GM21825 (cell line): Measurements from ENCODE around the gene SSU72.
"Not testable (repeated sequence)": the region's sequence is repeated elsewhere in the genome, so short reads cannot be mapped to it uniquely, and the experiment has no call there.

Experiments used
- ATAC-seq: cut with Tn5 transposase; IDR thresholded peaks from one replicate; pipeline ENCODE4 v1.9.1; 2021; ENCODE audit warnings: mild to moderate bottlenecking, moderate library complexity; ENCODE audit not compliant: unreplicated experiment

The SSU72 gene

DNA sequence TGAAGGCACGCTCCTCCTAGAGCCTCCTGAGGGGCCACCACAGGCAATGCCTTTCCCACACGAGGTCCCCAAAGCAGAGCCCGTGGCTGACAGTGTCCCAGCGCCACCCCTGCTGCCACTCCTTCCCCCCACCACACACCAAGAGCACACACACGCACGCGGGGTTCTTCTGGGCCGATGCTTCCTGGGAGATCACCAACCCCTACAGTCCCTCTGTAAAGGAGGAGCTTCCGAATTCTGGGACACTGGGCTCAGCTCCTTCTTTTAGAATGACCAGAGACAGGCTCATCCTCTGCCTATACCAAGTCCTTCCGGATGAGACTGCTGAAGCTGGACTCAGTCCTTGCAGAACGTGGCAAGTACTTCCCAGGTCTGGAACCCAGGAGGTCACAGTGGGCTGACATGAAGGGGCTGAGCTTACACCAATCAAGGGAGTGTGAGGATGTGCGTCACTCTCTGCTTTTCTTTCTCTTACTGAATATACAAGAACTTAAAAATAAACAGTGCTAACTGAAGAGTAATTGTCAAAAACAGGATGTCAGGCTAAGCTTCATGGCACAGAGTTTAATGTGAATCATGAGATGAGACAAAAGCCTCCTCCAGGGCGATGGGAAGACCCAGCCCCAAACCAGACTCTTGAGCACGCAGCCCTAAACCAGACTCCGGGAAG, 12.7 kb downstream of the SSU72 start:
- ATAC-seq = no peak

DNA sequence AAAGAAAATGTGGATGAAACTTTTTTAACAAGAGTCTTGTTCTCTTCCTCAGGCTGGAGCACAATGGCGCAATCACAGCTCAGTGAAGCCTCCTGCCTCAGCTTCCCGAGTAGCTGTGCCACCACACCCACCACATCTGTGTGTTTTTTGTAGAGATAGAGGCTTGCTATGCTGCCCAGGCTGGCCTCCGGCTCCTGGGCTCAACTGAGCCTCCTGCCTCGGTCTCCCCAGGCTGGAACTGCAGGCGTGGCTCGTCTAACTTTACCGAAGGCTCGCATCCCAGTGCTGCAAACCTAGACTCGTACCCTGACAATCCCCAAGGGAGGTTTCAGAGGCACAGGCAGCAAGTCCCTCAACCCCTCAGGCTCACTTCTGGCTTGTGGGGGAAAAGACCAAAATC, 14.5 kb downstream of the SSU72 start:
- ATAC-seq = no peak

DNA sequence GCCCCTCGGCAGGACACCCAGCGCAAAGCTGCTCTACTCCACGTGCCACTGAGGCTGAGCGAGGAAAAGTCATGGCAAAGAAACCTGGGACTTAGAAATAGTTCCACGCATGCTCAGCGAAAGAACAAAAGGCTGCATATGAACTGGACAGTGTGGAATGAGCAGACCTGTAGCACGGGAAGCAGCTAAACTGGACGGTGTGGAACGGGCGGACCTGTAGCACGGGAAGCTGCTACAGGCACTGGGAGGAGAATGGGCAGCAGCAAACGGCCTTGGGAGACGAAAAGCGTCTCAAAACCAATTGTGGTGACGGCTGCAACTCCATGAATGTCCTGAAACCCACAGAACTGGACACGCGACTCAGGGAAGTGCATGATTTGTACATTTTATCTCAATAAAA, 15.6 kb downstream of the SSU72 start:
- ATAC-seq = no peak

DNA sequence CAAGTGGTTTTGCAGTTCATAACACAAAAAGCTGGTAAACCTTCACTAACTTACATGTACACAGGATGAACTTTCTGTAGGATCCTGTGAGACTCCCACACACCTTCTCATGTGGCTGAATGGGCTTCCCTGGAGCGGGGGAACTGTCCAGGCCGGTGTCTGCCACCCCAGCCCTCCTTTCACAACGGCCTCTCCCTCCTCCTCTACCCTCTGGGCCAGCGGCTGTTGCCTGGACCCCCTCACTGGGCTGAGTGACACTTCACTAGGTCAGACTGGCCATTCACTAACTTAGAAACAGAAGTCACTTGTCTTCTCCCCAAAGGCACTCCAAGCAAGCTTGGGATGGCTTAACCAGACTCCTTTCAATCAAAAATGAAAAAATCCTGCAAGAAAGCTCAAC, 16.1 kb downstream of the SSU72 start:
- no peak for ATAC-seq

DNA sequence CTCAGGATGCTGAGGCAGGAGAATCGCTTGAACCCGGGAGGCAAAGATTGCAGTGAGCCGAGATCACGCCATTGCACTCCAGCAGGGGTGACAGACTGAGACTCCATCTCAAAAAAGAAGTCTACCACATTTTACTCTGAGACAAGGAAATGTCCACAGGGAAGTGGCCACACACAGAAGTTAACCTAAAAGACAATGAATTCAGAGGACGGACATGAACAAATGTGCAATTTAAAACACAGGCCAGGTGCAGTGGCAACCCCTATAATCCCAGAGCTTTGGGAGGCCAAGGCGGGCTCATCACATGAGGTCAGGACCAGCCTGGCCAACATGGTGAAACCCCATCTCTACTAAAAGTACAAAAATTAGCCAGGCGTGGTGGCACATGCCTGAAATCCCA, 17.0 kb downstream of the SSU72 start:
- not testable (repeated sequence) for ATAC-seq

DNA sequence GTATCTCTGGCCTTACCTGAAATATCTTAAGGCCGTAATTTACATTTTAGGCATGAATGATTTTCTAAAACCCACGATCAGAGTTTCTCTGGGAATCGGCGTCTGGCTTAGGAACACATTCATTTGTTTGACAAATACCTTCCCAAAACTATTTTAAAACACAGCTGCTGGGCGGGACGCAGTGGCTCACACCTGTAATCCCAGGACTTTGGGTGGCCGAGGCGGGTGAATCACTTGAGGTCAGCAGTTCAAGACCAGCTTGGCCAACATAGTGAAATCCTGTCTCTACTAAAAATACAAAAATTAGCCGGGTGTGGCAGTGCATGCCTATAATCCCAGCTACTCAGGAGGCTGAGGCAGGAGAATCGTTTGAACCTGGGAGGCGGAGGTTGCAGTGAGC, 17.7 kb downstream of the SSU72 start:
- ATAC-seq = not testable (repeated sequence)

DNA sequence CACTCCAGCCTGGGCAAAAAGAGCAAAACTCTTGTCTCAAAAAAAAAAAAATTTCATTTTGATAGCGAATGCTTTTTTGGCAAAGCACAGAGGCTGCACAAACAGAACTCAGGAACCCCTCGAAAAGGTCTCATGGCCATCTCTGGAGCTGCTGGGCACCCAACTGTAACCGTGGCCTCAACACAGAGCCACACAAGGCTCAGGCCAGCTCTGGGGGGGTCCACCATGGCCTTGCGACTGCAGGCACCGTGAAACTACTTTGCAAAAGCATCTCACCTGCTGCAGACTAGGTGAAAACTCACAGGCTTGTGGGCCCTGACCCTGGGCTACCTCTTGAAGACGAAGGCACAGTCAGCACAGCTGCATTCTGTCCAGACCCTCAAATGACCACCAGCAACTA, 18.2 kb downstream of the SSU72 start:
- ATAC-seq = no peak

DNA sequence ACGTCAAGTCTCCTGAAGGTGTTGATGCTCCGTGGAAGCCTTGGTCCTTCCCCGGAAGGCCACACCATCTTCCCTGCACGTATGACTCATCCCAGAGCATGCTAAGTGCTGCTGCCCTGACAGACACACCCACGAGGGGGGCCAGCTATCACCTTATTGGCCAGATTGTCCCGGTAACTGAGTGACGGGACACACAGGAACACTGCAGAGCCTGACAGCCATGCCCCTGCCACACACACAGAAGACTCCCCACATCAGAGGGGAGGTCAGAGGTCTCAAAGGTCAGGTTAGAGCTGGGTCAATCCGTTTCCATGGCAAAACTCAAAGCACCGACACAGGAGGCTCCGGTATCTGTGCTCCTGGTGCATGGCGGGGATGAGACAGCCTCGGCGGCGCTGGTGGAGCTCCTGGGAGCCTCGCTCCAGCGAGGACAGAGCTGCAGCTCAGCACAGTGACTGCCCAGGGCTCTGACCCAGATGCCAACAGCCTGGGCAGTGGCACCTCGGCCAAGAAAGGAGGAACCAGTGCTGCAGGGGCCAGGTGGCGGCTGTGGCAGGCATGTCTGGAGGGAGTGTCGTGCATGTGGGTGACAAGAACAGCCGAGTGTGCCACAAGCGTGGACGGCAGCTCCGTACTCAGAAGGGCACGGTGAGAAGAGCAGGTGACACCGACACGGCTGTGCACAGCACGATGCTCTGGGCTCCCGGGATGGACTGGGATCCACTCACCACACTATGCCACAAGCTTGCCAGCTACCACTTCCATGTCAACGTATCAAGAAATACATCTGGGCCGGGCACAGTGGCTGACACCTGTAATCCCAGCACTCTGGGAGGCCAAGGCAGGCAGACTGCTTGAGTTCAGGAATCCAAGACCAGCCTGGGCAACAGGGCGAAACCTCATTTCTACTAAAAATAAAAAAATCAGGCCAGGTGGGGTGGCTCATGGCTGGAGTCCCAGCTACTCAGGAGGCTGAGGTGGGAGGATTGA, 19.4 kb downstream of the SSU72 start:
- ATAC-seq = no peak

DNA sequence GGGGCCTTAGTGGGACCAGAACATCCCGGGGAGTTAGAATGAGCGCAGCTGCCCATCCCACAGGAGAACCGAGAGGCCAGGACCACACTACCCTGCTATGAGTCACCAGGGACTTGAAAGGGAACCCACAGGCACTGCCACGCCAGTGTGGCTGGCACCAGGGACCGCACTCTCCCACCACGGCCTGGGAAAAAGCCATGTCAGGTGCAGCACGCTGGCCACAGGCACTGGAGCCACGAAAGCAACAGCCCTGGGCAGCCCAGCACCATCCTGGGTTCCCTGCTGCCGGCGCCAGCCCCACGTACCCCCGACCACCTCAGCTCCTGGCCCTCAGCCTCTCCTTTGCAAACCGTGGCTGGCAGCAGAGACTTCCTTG, 20.1 kb downstream of the SSU72 start:
- ATAC-seq = no peak

DNA sequence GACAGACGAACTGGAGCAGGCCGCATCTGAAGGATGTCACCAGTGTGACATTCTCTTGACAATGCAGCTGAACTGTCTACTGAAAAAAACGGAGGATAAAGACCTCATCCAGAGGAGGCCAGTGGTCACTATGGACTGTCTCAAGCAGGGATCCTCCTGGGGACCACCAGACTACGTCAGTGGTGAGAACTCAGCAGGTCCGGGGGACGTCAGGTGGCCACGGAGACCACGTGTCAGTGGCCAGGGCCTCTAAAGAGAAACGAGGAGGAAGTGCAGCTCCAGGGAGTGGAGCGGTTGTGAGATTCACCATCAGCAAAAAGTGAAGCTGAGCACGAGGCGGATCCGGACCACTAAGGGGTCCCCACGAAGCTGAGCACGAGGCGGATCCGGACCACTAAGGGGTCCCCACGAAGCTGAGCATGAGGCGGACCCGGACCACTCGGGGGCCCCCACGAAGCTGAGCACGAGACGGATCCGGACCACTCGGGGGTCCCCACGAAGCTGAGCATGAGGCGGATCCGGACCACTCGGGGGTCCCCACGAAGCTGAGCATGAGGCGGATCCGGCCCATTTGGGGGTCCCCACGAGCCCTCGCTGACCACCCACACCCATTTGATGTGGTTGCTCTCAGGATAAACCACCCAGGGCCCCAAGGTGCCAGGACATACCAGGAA, 20.7 kb downstream of the SSU72 start:
- ATAC-seq = no peak

DNA sequence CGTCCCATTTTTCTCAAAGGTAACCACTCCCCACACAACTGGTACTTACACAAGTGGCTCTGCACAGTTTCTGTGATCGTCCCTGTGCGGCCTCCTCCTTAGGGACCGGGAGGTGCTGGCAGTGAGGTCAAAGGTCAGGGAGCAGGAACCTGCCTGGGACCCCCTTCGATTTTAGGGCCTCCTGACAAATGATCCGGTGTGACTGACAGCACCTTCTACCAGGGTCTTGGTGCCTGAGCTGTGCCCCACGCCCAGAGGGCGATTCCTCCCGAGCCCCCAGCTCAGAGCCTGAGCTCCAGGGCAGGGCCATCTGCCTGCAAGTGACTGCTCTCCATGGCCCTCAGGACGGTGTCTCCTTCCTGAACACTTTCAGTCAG, 22.4 kb downstream of the SSU72 start:
- ATAC-seq = no peak

DNA sequence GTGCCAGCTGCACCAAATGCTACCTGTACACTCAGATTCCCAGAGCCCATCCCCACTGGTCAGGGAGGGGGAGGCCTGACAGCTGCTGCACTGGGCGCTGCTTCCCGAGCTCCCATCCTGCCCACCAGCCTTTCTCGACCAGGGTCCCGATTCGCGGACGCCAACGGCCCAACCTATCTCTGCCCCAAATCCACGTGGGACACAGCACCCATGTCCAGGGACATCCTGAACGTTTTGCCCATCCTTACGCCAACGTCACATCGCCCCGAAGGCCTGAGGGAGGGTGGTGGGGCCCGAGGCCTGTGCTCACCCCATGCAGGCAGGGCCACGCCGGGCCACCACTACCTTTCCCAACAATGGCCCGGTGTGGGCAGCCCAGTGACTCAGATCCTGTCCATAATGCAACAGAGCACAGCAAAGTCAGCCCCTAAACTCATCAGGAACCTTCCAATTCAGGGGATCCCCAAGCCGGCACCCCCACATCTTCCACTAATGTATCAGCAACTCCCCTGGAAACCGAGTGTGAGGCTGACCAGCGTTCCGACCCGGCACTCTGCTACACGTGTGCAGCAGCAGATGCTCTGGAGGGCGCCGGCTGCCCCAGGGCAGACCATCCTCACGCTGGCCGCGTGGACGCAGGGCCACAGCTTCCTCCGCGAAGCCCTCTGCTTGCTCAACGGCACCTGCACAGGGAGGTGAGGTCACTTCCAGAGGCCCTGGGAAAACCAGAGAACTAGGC, 23.0 kb downstream of the SSU72 start:
- ATAC-seq = no peak

DNA sequence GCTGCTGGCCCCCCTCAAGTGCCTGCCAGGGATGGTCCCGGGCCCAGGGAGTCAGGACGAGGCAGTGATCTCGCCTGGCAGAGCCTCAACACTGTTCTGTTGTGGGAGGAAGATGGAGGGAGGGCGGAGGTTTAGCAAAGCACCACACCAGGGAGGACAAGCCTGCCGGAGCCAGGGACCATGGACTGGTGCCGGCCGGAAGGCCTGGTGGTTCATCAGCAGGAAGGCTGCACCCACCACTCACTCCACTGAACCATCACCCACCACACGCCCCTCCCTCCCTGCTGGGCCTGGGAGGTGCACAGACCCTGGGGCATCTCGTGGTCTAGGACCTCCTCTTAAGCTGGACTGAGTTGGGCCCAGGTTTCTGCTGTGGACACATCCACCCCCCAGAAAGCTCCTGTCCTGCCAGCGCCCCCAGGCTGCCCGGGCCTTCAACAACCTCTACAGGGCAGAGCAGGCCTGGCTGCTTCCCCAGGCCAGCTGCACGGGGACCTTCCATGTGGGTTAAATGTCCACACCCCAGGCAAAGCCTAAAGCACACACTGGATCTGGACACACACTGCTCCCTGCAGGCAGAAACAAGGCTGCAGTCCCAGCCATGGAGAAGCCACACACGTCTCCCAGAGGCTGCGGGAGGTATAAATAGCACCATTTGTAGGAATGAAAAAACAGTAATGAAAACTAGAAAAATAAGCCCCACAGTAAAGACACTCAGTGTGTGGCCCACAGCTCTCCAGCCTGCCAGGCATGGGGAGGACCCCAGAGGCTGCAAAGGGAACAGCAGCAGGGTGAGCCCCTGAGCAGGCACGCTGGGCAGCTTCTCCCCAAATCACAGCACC, 23.9 kb downstream of the SSU72 start:
- no peak for ATAC-seq

DNA sequence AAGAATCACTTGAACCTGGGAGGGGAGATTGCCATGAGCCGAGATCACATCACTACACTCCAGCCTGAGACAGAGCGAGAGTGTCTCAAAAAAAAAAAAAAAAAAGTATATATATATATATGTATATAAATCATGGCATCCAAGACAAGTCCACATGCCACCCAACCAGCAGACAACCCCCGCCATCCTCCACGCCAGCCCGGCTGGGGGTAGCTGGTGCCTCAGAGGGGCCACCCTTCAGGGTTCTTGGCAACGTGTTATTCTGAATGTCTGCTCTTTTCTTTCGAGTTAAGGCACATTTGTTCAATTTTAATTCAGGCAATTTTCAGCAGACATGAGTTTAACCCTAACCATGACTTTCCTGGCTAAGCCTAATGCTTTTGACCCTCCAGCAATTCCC, 24.6 kb downstream of the SSU72 start:
- no peak for ATAC-seq

DNA sequence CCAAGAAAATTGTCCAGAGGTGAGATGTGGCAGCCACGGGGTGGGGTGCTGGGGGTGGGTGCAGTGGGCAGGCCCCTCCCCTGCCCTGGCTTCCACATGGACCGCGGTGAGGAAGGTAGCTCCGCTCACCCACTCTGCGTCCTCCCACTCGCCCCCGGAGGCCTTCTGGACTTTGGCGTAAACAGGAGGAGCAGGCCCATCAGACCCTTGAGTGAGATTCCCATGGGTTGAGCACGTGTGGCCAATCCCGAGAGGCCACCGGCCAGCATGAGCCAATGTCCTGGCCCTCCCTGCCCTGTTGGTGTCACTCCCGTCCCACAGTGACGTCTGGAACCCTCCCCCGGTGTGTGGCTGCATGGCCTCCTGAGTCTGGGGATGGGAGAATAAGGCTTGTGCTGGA, 26.1 kb downstream of the SSU72 start:
- no peak for ATAC-seq

DNA sequence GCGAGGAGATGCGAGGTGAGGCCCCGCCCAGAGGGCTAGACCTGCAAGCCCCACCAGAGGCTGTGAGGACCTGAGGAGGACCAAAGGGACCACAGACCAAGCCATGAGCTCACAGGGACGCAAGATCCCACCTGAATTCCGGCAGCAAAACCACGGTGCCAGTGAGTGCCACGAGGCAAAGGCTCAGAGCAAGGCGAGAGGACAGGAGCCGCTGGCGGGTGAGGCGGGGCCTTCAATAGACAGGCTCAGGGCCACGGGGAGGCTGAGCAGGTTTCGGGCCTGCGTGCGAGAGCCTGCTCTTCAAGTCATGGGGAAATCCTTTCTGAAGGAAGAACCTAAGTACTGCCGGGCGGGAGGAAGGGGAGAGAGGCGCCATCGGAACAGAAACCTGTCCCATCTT, 27.2 kb downstream of the SSU72 start:
- no peak for ATAC-seq

DNA sequence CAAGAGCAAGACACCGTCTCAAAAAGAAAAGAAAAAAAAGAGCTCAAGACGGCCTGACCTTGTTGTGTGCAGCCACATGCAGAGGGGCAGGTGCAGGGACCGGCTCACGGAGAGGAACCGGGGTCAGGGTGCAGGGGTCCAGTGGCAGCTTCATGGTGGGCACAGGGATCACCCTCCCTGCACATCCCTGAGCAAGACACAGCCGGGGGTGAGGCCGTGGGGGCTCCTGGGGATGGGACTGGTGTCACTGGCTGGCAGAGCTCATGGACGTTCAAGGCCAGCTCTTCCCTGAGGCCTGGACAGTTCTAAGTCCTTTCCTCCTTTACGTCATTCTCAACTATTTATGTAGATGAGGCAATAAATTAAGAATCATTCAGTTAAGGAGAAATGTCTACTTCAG, 27.7 kb downstream of the SSU72 start:
- ATAC-seq = no peak

DNA sequence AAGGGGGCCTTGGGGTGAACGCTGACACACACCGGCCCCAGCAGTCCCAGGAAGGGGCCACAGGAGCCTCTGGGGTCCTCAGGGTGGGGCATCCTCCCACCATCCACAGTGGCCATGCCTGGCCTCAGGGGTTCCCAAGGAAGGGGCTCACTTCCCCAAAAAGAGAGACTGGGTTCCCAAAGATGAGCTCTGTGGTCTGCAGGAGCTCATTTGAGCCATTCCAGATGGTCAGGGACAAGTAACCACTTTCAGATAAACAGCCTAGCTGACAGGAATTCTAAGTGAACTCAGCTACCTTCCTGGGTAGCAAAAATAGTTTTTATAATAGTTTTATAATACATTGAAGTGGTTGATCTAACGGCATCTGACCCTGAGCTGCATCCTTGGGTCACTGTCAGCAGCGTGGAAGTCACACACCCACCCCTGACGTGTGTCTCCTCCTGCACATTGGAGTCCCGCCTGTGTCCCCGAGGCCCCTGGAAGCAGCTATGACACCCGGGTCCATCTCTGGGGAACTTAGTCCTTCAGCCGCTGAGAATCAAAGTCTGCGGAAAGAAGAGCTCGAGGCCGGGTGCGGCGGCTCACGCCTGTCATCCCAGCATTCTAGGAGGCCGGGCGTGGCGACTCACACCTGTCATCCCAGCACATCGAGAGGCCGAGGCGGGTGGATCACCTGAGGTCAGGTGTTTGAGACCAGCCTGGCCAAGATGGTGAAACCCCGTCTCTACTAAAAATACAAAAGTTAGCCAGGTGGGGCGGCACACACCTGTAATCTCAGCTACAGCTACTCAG, 28.5 kb downstream of the SSU72 start:
- ATAC-seq = no peak

DNA sequence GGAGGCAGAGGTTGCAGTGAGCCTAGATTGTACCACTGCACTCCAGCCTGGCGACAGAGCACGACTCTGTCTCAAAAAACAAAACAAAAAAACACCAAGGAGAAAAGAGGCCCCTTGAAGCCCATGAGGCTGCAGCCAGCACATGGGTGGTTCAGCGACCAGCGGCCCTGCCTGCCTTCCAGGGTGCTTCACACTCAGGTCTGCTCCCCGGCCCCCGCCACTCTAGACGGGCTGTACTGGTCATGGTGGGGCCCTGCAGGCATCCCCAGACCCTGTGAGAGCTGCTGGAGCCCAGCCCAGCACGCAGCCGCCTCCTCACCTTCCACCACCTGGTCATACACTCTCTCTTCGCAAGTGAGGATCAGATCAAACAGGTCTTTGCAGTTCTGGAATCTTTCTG, 30.1 kb downstream of the SSU72 start:
- ATAC-seq = no peak
